RWPE2 (cell line): ENCODE measurements around the gene CAMK1D.

ENCODE experiments used
- ATAC-seq: fragments of 200-7000 bp; cut with Tn5 transposase; 3 replicates; pipeline ENCODE4 v1.9.1; 2021; ENCODE audit warnings: low read depth
- DNase-seq: peaks from one replicate; pipeline ENCODE4 v3.0.0-alpha.2; 2020; ENCODE audit warnings: low spot score
- H3K27ac ChIP-seq: fragments of 450-650 bp; 2 replicates; pipeline ENCODE4 v1.5.1; 2017; ENCODE audit warnings: mild to moderate bottlenecking; ENCODE audit not compliant: poor library complexity, severe bottlenecking
- H3K27me3 ChIP-seq: fragments of 250-450 bp; sonication (Bioruptor Pico); 2 replicates; pipeline ENCODE4 v1.5.1; 2021; ENCODE audit warnings: mild to moderate bottlenecking, moderate library complexity; ENCODE audit not compliant: insufficient read depth, poor library complexity, severe bottlenecking
- H3K36me3 ChIP-seq: fragments of 250-450 bp; sonication (Bioruptor Pico); 2 replicates; pipeline ENCODE4 v1.5.1; 2020; ENCODE audit warnings: low read depth, mild to moderate bottlenecking, moderate library complexity
- H3K4me1 ChIP-seq: fragments of 250-450 bp; sonication (Bioruptor Pico); 2 replicates; pipeline ENCODE4 v1.5.1; 2021; ENCODE audit warnings: mild to moderate bottlenecking, moderate library complexity; ENCODE audit not compliant: insufficient read depth, poor library complexity, severe bottlenecking
- H3K4me3 ChIP-seq: fragments of 250-450 bp; sonication (Bioruptor Pico); 2 replicates; pipeline ENCODE4 v1.5.1; 2021; ENCODE audit warnings: mild to moderate bottlenecking, moderate library complexity; ENCODE audit not compliant: severe bottlenecking
- H3K9me3 ChIP-seq: fragments of 250-450 bp; sonication (Bioruptor Pico); 2 replicates; pipeline ENCODE4 v1.5.1; 2021; ENCODE audit warnings: mild to moderate bottlenecking, moderate library complexity; ENCODE audit not compliant: severe bottlenecking
- CTCF ChIP-seq: fragments of 450-650 bp; IDR thresholded peaks from one replicate; pipeline ENCODE4 v1.5.1; 2017; ENCODE audit warnings: mild to moderate bottlenecking, moderate library complexity; ENCODE audit not compliant: poor library complexity, severe bottlenecking

The CAMK1D gene

GRCh38 chr10:12400266-12400931 lies 51.1 kb downstream of the CAMK1D start:
- TF ChIP-seq CTCF: no peak
- no peak for DNase-seq

DNA sequence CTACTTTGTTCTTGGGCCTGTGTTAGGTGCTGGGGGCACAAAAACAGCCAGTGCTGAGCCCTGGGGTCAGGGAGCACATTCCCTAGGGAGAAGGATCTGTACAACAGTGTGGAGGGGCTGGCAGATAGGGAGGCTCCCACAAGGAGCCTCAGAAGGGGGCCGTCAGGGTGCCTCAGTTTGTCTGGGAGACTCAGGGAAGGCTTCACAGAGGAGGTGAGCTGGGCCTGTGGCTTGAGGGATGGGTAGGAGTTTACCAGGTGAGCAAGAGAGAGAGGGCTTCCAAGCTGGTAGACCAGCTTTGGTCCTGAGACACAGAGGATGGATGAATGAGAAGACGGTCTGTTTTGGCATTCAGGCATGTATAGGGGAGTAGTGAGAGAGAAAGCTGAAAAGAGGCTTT lies 52.1 kb downstream of the CAMK1D start:
- no peak overlapping the region for H3K4me3 ChIP-seq
- no peak for ATAC-seq
- no peaks in the 10 kb centered on the region for H3K36me3 ChIP-seq
- H3K4me1 ChIP-seq: no peaks in the 10 kb centered on the region
- TF ChIP-seq CTCF: no peak
- no peak overlapping the region for H3K27ac ChIP-seq
- no peaks in the 10 kb centered on the region for H3K9me3 ChIP-seq
- no peaks in the 10 kb centered on the region for H3K27me3 ChIP-seq
- no peak for DNase-seq

More at GRCh38 chr10:12400266-12400931, 51.1 kb downstream of the CAMK1D start:
- H3K36me3 ChIP-seq: no peaks in the 10 kb centered on the region
- H3K27me3 ChIP-seq: no peaks in the 10 kb centered on the region
- H3K9me3 ChIP-seq: no peaks in the 10 kb centered on the region
- H3K4me1 ChIP-seq: no peaks in the 10 kb centered on the region
- no peak overlapping the region for H3K4me3 ChIP-seq
- no peak overlapping the region for H3K27ac ChIP-seq
- ATAC-seq: no peak

DNA sequence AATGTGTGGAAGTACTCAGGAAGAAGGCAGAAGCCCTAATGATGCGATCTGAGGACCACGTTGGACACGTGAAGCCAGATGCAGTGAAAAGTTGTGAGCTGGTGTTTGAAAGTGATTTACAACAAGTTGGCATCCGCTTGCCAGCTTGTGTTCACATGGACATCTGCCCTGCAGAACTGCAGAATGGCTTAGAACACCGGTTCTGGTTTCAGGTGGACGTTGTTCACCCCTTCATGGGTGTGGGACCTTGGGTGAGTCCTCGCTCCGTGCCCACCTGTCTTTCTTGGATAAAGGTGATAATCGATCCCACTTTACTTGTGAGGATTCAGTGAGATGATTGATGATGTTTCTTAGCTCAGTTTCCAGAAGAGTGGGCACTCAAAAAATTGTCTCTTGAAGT lies 53.8 kb downstream of the CAMK1D start:
- Histone ChIP-seq H3K27ac (no peak overlapping the region), H3K4me1 (no peaks in the 10 kb centered on the region)
- no peak for TF ChIP-seq CTCF

GRCh38 chr10:12405342-12406320 lies 56.3 kb downstream of the CAMK1D start:
- no peaks in the 10 kb centered on the region for H3K9me3 ChIP-seq
- TF ChIP-seq CTCF: no peak
- H3K27ac ChIP-seq: no peak overlapping the region
- no peaks in the 10 kb centered on the region for H3K27me3 ChIP-seq
- H3K4me1 ChIP-seq: no peaks in the 10 kb centered on the region
- no peak overlapping the region for H3K4me3 ChIP-seq
- DNase-seq (no peak), ATAC-seq (no peak)
- H3K36me3 ChIP-seq: no peaks in the 10 kb centered on the region

More for the DNA sequence above, 53.8 kb downstream of the CAMK1D start:
- H3K36me3 ChIP-seq: no peaks in the 10 kb centered on the region
- DNase-seq: no peak
- ATAC-seq: no peak
- no peaks in the 10 kb centered on the region for H3K9me3 ChIP-seq
- H3K27me3 ChIP-seq: no peaks in the 10 kb centered on the region
- H3K4me3 ChIP-seq: no peak overlapping the region
